ENCODE data around the gene ADCY3. TPM values are rescaled to one million over a fixed set of nuclear protein-coding genes. Genes with fewer than 3 reads are reported as not detected.
"Not testable (repeated sequence)": the region's sequence is repeated elsewhere in the genome, so short reads cannot be mapped to it uniquely, and the experiment has no call there.

ADCY3 gene
- total RNA-seq, 4 donors from 2014 or later, result 3.9 to 16.6 (median 12.3) TPM

DNA sequence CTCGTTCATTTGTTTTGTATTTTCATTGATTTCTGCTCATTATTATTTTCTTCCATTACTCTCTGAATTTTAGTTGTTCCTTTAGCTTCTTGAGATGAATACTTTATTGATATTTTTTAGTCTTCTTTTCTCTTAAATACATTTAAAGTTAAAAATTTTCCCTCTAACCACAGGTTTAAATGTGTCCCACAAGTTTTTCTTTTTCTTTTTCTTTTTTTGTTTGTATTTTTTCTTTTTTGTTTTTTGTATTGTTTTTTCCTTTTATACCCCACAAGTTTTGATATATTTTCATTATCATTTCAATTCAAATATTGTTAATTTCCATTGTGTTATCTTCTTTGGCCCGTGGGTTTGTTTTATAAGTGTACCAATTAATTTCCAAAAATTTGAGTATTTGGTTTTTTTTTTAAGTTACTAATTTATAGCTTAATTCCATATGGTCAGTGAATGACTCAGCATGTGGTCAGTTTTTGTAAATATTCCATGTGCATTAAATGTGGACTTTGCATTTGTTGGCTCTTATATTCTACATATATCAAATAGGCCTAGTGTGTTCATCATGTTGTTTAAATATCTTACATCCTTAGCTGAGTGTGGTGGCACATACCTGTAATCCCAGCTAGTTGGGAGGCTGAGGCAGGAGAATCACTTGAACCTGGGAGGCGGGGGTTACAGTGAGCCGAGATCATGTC is 110.6 kb downstream of the ADCY3 start:
- ATAC-seq (no peak), DNase-seq (no peak)
- Histone ChIP-seq H3K36me3 (no peaks in the 10 kb centered on the region), H3K4me3 (no peak overlapping the region), H3K9me3 (no peaks in the 10 kb centered on the region), H3K27me3 (no peaks in the 10 kb centered on the region), H3K27ac (no peak overlapping the region), H3K4me1 (peaks cover 0 to 5% of the 10 kb centered on the region in 2 donors)
- intact Hi-C loops (cut with DNase I; ENCODE audit: low total_unique reads) (no loop called here), in situ Hi-C loops (cut with MboI; ENCODE audit: low sequenced_read_pairs in 4 of 4) (no loop called here)
- TF ChIP-seq POLR2A (IDR thresholded peaks at IDR 0.05) (no peak), CTCF (IDR thresholded peaks at IDR 0.05 in 4 of 5, conservative IDR thresholded peaks at IDR 0.05 in 1 of 5) (no peak)

GRCh38 chr2:24806661-24807036 is 113.4 kb downstream of the ADCY3 start:
- intact Hi-C loops (cut with DNase I; ENCODE audit: low total_unique reads) (no loop called here), in situ Hi-C loops (cut with MboI; ENCODE audit: low sequenced_read_pairs in 4 of 4) (no loop called here)
- Histone ChIP-seq H3K27ac (no peak overlapping the region), H3K4me3 (no peak overlapping the region), H3K4me1 (no peaks in the 10 kb centered on the region), H3K27me3 (no peaks in the 10 kb centered on the region), H3K36me3 (no peaks in the 10 kb centered on the region), H3K9me3 (no peaks in the 10 kb centered on the region)
- TF ChIP-seq POLR2A (IDR thresholded peaks at IDR 0.05) (no peak), CTCF (IDR thresholded peaks at IDR 0.05 in 4 of 5, conservative IDR thresholded peaks at IDR 0.05 in 1 of 5) (no peak)
- ATAC-seq, result no peak
- DNase-seq, result no peak

DNA sequence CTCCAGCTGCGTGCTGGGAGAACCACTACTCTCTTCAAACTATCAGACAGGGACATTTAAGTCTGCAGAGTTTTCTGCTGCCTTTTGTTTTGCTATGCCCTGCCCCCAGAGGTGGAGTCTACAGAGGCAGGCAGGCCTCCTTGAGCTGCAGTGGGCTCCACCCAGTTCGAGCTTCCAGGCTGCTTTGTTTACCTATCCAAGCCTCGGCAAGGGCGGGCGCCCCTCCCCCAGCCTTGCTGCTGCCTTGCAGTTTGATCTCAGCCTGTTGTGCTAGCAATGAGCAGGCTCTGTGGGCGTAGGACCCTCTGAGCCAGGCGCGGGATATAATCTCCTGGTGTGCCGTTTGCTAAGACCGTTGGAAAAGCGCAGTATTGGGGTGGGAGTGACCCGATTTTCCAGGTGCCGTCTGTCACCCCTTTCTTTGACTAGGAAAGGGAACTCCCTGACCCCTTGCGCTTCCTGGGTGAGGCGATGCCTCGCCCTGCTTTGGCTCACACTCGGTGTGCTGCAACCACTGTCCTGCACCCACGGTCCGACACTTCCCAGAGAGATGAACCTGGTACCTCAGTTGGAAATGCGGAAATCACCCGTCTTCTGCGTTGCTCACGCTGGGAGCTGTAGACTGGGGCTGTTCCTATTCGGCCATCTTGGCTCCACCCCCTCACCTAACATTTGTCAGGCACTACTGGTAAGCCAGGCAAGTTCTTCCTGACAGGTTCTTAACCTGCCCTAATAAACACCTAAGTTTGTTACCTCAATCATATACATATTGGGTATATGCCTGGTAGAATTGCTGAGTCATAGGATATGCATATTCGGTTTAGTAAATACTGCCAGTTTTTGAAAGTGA is 114.0 kb downstream of the ADCY3 start:
- intact Hi-C loops (cut with DNase I; ENCODE audit: low total_unique reads); H3K27ac ChIP-seq; H3K4me3 ChIP-seq; in situ Hi-C loops (cut with MboI; ENCODE audit: low sequenced_read_pairs in 4 of 4); DNase-seq; H3K4me1 ChIP-seq; H3K27me3 ChIP-seq; H3K9me3 ChIP-seq; H3K36me3 ChIP-seq; ATAC-seq: not testable (repeated sequence)

- H3K4me3 ChIP-seq; H3K27me3 ChIP-seq; H3K27ac ChIP-seq; in situ Hi-C loops (cut with MboI; ENCODE audit: low sequenced_read_pairs in 4 of 4); intact Hi-C loops (cut with DNase I; ENCODE audit: low total_unique reads); ATAC-seq; H3K36me3 ChIP-seq; H3K9me3 ChIP-seq; H3K4me1 ChIP-seq; DNase-seq: not testable (repeated sequence)
Measured at GRCh38 chr2:24800487-24800886, 119.5 kb downstream of the ADCY3 start.

- TF ChIP-seq CTCF (IDR thresholded peaks at IDR 0.05 in 4 of 5, conservative IDR thresholded peaks at IDR 0.05 in 1 of 5) (no peak), POLR2A (IDR thresholded peaks at IDR 0.05) (no peak)
- ATAC-seq (no peak), DNase-seq (no peak)
- no peak overlapping the region for H3K27ac ChIP-seq
- in situ Hi-C loops (cut with MboI; ENCODE audit: low sequenced_read_pairs in 4 of 4), result loop anchor here in 1 of 4 donors (25.0 kb wide), 1 partner anchor 385 kb away; no protein-coding TSS in a partner anchor
- peaks cover 8 to 11% of the 10 kb centered on the region in 2 donors for H3K4me1 ChIP-seq
- H3K36me3 ChIP-seq, result peaks cover 0 to 4% of the 10 kb centered on the region in 2 donors
- H3K9me3 ChIP-seq, result no peaks in the 10 kb centered on the region
- intact Hi-C loops (cut with DNase I; ENCODE audit: low total_unique reads), result no loop called here
- no peaks in the 10 kb centered on the region for H3K27me3 ChIP-seq
- H3K4me3 ChIP-seq, result no peak overlapping the region
Measured at GRCh38 chr2:24797644-24798043, 122.4 kb downstream of the ADCY3 start.
